ENCODE data around the gene MARK4. TPM values are rescaled to one million over a fixed set of nuclear protein-coding genes. Genes with fewer than 3 reads are reported as not detected.

MARK4 gene
- polyA plus RNA-seq, 1 donor from 2014 or later = 0.58 TPM

DNA sequence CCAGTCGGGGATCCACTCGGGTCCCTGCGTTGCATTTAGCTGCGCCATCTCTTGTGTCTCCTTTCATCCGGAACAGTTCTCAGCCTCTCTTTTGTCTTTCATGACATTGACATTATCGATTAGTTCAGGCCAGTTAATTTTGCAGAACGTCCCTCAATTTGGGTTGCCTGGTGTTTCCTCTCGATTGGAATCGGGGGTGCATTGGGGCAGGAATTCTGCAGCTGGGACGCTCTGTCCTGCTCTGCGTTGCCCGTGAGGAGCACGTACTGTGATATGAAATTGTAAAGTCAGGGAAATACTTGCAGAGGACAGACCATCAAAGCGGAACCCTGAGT lies 22.4 kb downstream of the MARK4 start:
- Mint-ChIP-seq H3K4me1 (no peaks in the 10 kb centered on the region), H3K36me3 (peaks cover 4% of the 10 kb centered on the region), H3K27ac (peak overlapping the region in 1 of 3 donors; percentile 71), H3K9me3 (no peaks in the 10 kb centered on the region), H3K4me3 (no peak overlapping the region), H3K27me3 (no peaks in the 10 kb centered on the region)

DNA sequence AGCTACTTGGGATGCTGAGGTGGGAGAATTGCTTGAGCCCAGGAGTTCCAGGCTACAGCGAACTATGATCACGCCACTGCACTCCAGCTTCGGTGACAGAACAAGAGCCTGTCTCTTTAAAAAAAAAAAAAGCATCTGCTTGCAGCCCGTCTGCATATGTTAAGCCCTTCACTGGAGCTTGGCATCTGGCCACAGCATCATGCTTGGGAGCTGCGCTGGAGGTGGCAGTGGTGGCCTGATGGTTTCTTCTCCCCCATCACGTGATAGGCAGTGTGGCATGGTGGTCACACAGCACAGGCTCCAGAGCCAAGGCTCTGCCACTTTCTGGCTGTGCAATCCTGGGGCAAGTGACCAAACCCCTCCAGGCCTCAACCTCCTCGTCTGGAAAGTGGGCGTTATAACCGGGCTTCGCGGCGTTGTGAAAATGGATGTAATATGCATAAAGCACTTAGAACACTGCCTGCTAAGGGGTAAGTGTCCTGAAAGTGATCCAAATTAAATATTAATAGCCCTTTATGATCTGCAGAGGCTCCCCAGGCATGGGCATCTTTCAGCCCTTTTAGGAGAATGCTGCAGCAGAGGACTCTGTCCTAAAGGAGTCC lies 24.4 kb downstream of the MARK4 start:
- Mint-ChIP-seq H3K36me3 (peaks cover 9% of the 10 kb centered on the region), H3K4me3 (no peak overlapping the region), H3K27me3 (no peaks in the 10 kb centered on the region), H3K27ac (no peak overlapping the region), H3K4me1 (no peaks in the 10 kb centered on the region), H3K9me3 (no peaks in the 10 kb centered on the region)

DNA sequence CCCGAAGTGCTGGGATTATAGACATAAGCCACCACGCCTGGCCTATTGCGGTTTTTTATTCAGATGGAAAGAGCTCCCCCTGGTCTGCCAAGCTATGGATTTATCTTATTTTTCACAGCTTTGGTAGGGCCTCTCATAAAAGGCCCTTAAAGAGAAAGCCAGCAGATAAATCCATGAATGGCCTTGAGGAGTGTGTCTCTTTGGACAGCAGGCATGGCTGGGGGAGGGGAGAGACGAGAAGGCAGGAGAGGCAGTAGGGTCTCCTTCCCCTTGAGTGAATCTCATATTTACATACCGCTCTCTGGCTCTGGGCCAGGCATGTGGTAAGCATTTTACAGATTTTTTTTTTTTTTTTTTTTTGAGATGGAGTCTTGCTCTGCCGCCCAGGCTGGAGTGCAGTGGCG lies 25.2 kb downstream of the MARK4 start:
- H3K36me3 Mint-ChIP-seq = peaks cover 10% of the 10 kb centered on the region

DNA sequence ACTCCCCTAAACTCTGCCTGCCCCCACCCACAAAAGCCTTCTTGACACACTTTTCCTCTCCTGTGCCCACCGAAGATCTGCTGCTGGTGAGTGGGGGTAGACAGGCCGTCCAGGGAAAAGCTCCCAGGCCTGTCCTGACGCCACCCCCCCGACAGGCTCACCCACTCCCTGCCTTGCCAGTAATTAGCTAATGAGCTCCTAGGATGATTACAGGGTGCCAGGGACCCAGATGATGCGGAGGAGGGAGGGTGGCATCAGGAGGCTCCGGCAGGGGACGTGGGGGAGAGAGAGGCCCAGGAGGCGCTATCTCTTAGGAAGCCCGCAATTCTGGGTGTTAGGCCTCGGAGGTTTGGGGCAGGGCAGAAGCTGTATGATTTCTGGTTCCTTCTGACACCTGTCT lies 27.0 kb downstream of the MARK4 start:
- Mint-ChIP-seq H3K9me3 (no peaks in the 10 kb centered on the region), H3K4me1 (no peaks in the 10 kb centered on the region), H3K36me3 (peaks cover 10% of the 10 kb centered on the region)

More for the DNA sequence above, 25.2 kb downstream of the MARK4 start:
- no peak overlapping the region for H3K27ac Mint-ChIP-seq
- H3K4me1 Mint-ChIP-seq = no peaks in the 10 kb centered on the region
- H3K9me3 Mint-ChIP-seq = no peaks in the 10 kb centered on the region
- H3K4me3 Mint-ChIP-seq = no peak overlapping the region
- no peaks in the 10 kb centered on the region for H3K27me3 Mint-ChIP-seq

DNA sequence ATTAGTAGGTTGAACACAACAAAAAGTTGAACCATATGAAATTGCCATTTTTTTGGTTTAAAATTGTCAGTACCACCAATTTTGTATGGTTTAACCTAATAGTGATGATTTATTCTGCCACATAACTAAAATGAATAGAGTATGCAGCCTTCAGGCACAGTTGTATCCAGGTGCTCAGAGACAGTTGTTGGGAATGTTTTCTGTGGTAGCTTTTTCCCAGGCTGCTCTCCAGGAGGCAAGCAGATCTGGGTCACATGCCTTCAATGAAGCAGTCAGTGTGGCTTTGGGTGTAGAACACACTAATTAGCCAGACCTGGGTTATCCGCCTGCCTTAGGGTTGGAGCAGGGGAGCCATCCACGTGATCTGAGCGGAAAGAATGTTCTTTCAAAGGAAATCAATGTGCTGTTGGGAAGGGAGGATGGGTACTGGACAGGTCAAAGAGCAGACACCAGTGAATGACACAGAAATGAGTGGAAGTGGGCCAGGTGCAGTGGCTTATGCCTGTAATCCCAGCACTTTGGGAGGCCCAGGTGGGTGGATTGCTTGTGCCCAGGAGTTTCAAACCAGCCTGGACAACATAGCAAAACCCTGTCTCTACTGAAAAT lies 28.6 kb downstream of the MARK4 start:
- peaks cover 0 to 2% (median 0%) of the 10 kb centered on the region in 3 donors for H3K9me3 Mint-ChIP-seq
- H3K27ac Mint-ChIP-seq = no peak overlapping the region
- H3K4me3 Mint-ChIP-seq = no peak overlapping the region
- no peaks in the 10 kb centered on the region for H3K27me3 Mint-ChIP-seq
- H3K4me1 Mint-ChIP-seq = no peaks in the 10 kb centered on the region
- peaks cover 12% of the 10 kb centered on the region for H3K36me3 Mint-ChIP-seq

More for the DNA sequence above, 27.0 kb downstream of the MARK4 start:
- H3K27ac Mint-ChIP-seq = no peak overlapping the region
- H3K4me3 Mint-ChIP-seq = no peak overlapping the region
- no peaks in the 10 kb centered on the region for H3K27me3 Mint-ChIP-seq

DNA sequence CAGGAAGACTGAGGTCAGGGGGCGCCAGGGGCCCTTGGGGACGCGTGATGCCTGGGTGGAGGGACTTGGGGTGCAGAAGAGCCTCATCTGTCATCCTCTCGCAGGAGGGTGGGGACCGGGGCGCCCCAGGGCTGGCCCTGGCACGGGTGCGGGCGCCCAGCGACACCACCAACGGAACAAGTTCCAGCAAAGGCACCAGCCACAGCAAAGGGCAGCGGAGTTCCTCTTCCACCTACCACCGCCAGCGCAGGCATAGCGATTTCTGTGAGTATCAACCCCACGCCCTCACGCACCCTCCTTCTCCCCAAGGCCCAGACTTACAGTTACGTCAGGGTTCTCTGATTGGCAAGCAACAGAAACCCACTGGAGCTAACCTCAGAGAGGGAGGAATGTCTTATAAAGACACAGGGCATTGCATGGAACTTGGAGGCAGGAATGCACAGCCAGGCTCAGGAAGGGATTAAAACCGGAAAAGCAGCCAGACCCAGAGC lies 29.4 kb downstream of the MARK4 start:
- no peaks in the 10 kb centered on the region for H3K4me1 Mint-ChIP-seq

DNA sequence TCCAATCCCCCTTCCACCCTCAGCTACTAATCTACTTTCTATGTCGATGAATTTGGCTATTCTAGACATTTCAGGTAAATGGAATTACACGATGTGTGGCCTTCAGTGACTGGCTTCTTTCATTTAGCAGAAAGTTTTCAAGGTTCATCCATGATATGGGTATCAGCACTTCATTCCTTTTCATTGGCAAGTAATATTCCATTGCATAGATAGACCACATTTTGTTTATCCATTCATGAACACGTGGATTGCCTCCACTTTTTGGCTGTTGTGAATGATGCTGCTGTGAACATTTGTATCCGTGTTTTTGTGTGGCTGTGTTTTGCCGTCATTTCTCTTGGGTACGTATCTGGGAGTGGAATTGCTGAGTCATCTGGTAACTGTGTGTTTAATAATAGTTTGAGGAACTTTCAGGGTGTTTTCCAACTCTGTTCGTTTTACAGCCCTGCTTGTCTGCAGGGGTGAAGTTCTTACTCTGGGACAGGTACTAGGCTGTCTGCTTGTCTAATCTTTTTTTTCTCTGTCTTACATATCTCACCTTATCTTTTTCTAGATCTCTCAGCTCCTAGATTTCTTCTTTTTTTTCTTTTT lies 32.5 kb downstream of the MARK4 start:
- peaks cover 12% of the 10 kb centered on the region for H3K36me3 Mint-ChIP-seq
- H3K4me1 Mint-ChIP-seq = no peaks in the 10 kb centered on the region
- no peaks in the 10 kb centered on the region for H3K27me3 Mint-ChIP-seq
- H3K4me3 Mint-ChIP-seq = no peak overlapping the region
- no peak overlapping the region for H3K27ac Mint-ChIP-seq
- H3K9me3 Mint-ChIP-seq = peaks cover 0 to 2% (median 0%) of the 10 kb centered on the region in 3 donors

More for the DNA sequence above, 29.4 kb downstream of the MARK4 start:
- Mint-ChIP-seq H3K27ac (no peak overlapping the region), H3K27me3 (no peaks in the 10 kb centered on the region), H3K9me3 (peaks cover 0 to 2% (median 0%) of the 10 kb centered on the region in 3 donors), H3K36me3 (peaks cover 12% of the 10 kb centered on the region), H3K4me3 (no peak overlapping the region)

DNA sequence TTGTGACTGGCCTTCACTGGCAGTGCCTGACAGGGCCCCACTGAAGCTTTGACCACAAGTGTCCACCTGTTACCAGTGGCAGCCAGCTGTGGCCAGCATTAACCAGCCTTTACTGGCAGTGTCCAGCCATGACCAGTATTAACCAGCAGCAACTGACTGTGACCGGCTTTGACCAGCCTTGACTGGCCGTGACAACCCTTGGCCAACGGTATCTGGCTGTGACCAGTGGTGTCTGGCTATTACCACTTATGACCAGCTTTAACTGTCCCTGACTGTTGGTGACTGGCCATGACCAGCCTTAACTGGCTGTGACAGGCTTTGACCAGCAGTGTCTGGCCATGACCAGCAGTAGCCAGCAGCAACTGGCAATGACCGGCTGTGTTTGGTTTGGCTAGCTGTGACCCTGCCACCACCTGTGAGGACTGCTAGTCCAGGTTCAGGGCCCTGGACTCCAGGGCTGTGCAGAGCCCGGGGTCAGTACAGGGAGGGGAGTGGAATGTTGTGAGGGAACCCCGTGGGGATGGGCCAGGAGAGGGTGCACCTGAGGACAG lies 39.4 kb downstream of the MARK4 start:
- H3K4me3 Mint-ChIP-seq = no peak overlapping the region
- no peaks in the 10 kb centered on the region for H3K4me1 Mint-ChIP-seq
- peaks cover 27% of the 10 kb centered on the region for H3K36me3 Mint-ChIP-seq
- H3K27me3 Mint-ChIP-seq = no peaks in the 10 kb centered on the region
- H3K27ac Mint-ChIP-seq = peak overlapping the region in 1 of 3 donors; percentile 53
- peaks cover 0 to 7% (median 0%) of the 10 kb centered on the region in 3 donors for H3K9me3 Mint-ChIP-seq

DNA sequence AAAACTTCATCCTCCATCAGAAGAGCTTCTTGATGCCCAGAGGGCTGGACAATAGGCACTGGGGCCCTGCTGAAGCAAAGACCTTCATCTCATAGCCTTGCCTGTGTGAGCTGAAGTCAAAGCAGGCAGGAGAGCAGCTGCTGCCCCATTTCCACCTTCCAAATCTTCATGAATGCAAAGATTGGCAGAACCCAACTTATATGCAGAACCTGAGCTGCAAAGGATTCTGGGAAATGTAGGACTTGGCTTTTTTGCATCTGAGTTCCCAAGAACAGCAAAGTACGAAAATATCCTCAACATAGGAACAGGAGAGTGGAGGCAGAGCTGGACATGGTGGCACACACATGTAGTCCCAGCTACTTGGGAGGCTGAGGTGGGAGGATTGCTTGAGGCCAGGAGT lies 40.8 kb downstream of the MARK4 start:
- H3K4me1 Mint-ChIP-seq = no peaks in the 10 kb centered on the region
- peaks cover 0 to 7% (median 0%) of the 10 kb centered on the region in 3 donors for H3K9me3 Mint-ChIP-seq
- no peaks in the 10 kb centered on the region for H3K27me3 Mint-ChIP-seq
- peaks cover 24% of the 10 kb centered on the region for H3K36me3 Mint-ChIP-seq
- no peak overlapping the region for H3K4me3 Mint-ChIP-seq
- no peak overlapping the region for H3K27ac Mint-ChIP-seq

DNA sequence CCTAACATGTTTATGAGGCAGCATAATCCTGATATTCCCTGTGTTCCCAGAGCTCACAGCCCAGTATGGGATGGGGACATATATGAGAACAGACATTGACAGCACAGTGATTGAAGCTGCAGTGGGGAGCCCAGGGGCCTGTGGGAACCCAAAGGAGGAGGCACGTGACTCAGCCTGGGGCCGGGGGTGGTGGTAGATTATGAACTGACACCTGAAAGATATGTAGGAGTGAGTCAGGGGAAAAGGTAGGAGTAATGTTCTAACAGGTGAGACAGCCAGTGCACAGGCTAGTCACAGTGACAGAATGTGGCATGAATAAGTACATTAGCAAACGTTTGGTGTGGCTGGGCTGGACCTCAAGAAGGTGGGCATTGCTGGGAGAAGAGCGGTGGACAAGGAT lies 42.6 kb downstream of the MARK4 start:
- H3K36me3 Mint-ChIP-seq = peaks cover 36% of the 10 kb centered on the region
- H3K9me3 Mint-ChIP-seq = peaks cover 0 to 7% (median 0%) of the 10 kb centered on the region in 3 donors
- no peak overlapping the region for H3K27ac Mint-ChIP-seq
- H3K27me3 Mint-ChIP-seq = no peaks in the 10 kb centered on the region
- no peak overlapping the region for H3K4me3 Mint-ChIP-seq
- H3K4me1 Mint-ChIP-seq = no peaks in the 10 kb centered on the region

DNA sequence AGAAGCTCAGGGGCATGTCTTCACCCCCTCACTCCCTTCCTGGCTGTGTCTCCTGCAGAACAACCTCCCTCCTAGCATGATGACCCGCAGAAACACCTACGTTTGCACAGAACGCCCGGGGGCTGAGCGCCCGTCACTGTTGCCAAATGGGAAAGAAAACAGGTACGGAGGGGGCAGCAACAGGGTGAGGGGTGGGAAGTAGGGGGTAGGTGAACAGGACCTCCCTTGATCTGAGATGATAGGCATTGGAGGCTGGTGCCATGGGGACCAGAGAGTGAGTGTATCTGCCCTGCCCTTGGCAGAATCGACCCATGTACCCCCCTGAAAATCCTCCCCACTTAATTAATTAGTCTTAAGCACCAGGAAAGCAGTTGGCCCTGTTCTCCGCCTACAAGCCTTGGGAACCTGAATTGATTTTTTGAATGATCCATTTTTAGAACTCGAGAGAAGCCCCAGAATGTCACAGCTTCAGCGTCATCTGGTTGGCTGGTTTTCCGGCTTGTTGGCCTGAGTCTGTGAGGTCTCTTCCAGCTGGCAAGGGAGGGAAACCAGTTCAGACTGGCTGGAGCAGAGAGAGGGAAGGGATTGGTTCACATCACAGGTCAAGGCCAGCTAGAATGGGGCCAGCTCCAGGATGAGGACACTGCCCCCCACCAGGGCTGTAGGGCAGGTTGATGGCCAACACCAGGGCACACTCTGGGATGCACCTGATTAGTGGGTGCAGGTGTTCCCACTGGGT lies 43.4 kb downstream of the MARK4 start:
- Mint-ChIP-seq H3K4me3 (no peak overlapping the region), H3K9me3 (peaks cover 0 to 7% (median 0%) of the 10 kb centered on the region in 3 donors), H3K4me1 (no peaks in the 10 kb centered on the region), H3K27ac (no peak overlapping the region), H3K36me3 (peaks cover 35% of the 10 kb centered on the region), H3K27me3 (no peaks in the 10 kb centered on the region)

DNA sequence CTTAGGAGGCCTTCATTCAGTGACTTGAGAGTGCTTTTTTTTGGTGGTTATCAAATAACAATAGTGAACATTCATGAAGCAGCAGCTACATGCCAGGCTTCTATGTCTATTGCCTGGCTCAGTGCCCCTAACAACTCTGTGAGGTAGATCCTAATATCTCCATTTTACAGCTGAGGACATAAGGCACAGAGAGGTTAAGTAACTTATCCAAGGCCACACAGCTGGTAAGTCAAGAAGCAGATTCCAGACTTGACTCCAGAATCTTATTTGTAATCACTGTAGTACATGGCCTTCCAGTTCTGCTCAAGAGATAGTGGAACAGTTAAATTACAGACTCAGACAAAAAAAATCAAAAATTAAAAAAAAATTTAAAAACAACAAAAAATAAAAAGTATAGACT lies 44.8 kb downstream of the MARK4 start:
- H3K36me3 Mint-ChIP-seq = peaks cover 35% of the 10 kb centered on the region
- H3K4me1 Mint-ChIP-seq = no peaks in the 10 kb centered on the region
- no peak overlapping the region for H3K27ac Mint-ChIP-seq
- H3K9me3 Mint-ChIP-seq = peaks cover 0 to 7% (median 0%) of the 10 kb centered on the region in 3 donors
- H3K27me3 Mint-ChIP-seq = no peaks in the 10 kb centered on the region
- H3K4me3 Mint-ChIP-seq = no peak overlapping the region

DNA sequence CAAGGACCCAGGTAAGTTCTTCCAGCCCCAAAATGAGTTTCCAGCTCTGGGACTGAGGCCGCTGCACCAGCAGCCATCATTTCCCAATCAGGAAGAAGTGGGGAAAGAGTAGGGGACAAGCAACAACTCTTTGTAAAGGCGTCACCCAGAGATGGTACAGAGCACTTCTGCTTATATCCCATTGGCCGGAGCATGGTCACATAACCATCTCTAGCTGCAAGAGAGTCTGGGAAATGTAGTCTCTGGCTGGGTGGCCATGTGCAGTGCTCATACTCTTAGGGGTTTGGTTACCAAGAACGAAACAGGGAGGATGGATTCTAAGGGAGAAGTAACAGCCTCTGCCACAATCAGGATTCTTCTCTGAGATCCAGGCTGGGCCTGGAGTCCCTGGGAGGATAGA lies 45.3 kb downstream of the MARK4 start:
- Mint-ChIP-seq H3K9me3 (peaks cover 0 to 7% (median 0%) of the 10 kb centered on the region in 3 donors), H3K4me1 (no peaks in the 10 kb centered on the region), H3K36me3 (peaks cover 34% of the 10 kb centered on the region), H3K4me3 (no peak overlapping the region), H3K27ac (no peak overlapping the region), H3K27me3 (no peaks in the 10 kb centered on the region)

DNA sequence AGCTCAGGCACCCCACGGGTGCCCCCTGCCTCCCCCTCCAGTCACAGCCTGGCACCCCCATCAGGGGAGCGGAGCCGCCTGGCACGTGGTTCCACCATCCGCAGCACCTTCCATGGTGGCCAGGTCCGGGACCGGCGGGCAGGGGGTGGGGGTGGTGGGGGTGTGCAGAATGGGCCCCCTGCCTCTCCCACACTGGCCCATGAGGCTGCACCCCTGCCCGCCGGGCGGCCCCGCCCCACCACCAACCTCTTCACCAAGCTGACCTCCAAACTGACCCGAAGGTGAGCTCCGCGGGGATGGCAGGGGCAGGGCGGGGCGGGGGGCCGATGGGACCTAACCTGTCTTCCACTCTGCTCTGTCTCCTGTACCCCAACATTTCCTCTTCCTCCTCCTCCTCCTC lies 46.6 kb downstream of the MARK4 start:
- no peaks in the 10 kb centered on the region for H3K27me3 Mint-ChIP-seq
- no peak overlapping the region for H3K4me3 Mint-ChIP-seq
- H3K9me3 Mint-ChIP-seq = peaks cover 0 to 3% (median 0%) of the 10 kb centered on the region in 3 donors
- H3K4me1 Mint-ChIP-seq = no peaks in the 10 kb centered on the region
- no peak overlapping the region for H3K27ac Mint-ChIP-seq
- peaks cover 27% of the 10 kb centered on the region for H3K36me3 Mint-ChIP-seq

DNA sequence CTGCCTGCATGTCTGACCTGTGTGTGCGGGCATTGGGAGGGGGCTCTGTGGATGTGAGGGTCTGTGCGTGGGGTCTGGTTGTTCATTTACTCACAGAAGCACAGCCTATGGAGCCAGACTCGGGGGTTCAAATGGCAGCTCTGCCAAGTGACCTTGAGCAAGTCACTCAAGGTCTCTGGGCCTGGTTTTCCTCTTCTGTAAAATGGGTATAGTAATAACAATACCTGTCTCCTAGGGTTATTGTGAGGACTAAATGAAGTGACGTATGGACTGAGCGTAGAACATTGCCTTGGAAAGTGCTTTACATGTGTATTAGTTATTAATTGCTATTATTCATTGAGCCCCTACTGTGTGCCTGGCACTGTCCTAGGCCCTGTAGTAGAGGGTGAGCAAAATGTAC lies 47.2 kb downstream of the MARK4 start:
- Mint-ChIP-seq H3K9me3 (peaks cover 0 to 3% (median 0%) of the 10 kb centered on the region in 3 donors), H3K27ac (no peak overlapping the region), H3K27me3 (no peaks in the 10 kb centered on the region), H3K4me3 (no peak overlapping the region), H3K36me3 (peaks cover 28% of the 10 kb centered on the region), H3K4me1 (no peaks in the 10 kb centered on the region)
